NCI-H187 treated with DMSO at 0.1 percent for 48 hours (cell line): ENCODE data around the gene PLXDC1.
"Not testable (repeated sequence)": the region's sequence is repeated elsewhere in the genome, so short reads cannot be mapped to it uniquely, and the experiment has no call there.

ENCODE experiments used
- DNase-seq: peaks from one replicate; lab custom pipeline; 2025; lab: John Stamatoyannopoulos, UW

PLXDC1 gene

GRCh38 chr17:39181303-39181702 is 29.9 kb upstream of the PLXDC1 start:
- no peak for DNase-seq

GRCh38 chr17:39178536-39178935 is 27.1 kb upstream of the PLXDC1 start:
- DNase-seq = no peak

- DNase-seq = no peak
Observed at GRCh38 chr17:39177256-39177655, 25.8 kb upstream of the PLXDC1 start.

GRCh38 chr17:39175695-39176093 is 24.3 kb upstream of the PLXDC1 start:
- DNase-seq = no peak

- no peak for DNase-seq
Observed at GRCh38 chr17:39174920-39175694, 23.7 kb upstream of the PLXDC1 start.

- DNase-seq = no peak
Observed at GRCh38 chr17:39173526-39174274, 22.3 kb upstream of the PLXDC1 start.

GRCh38 chr17:39173080-39173479 is 21.6 kb upstream of the PLXDC1 start:
- no peak for DNase-seq

GRCh38 chr17:39171933-39172332 is 20.5 kb upstream of the PLXDC1 start:
- DNase-seq = no peak

GRCh38 chr17:39170558-39170957 is 19.1 kb upstream of the PLXDC1 start:
- DNase-seq = no peak

- no peak for DNase-seq
Observed at GRCh38 chr17:39170109-39170508, 18.7 kb upstream of the PLXDC1 start.

- no peak for DNase-seq
Observed at GRCh38 chr17:39169518-39169917, 18.1 kb upstream of the PLXDC1 start.

- no peak for DNase-seq
Observed at GRCh38 chr17:39169101-39169500, 17.7 kb upstream of the PLXDC1 start.

- DNase-seq = not testable (repeated sequence)
Observed at GRCh38 chr17:39168503-39168902, 17.1 kb upstream of the PLXDC1 start.

GRCh38 chr17:39167476-39167875 is 16.0 kb upstream of the PLXDC1 start:
- DNase-seq = no peak

- DNase-seq = no peak
Observed at GRCh38 chr17:39166437-39167335, 15.2 kb upstream of the PLXDC1 start.

GRCh38 chr17:39165841-39166349 is 14.5 kb upstream of the PLXDC1 start, which contains the start of gene ARL5C:
Gene ARL5C (minus strand): TSS chr17:39166161. CDS start chr17:39165760, 401 bp downstream.
- no peak for DNase-seq

GRCh38 chr17:39165178-39165840 is 13.9 kb upstream of the PLXDC1 start:
- no peak for DNase-seq

GRCh38 chr17:39164675-39165143 is 13.3 kb upstream of the PLXDC1 start:
- DNase-seq = no peak

GRCh38 chr17:39161962-39162361 is 10.5 kb upstream of the PLXDC1 start:
- DNase-seq = no peak

GRCh38 chr17:39158623-39159022 is 7.2 kb upstream of the PLXDC1 start:
- DNase-seq = no peak

GRCh38 chr17:39156491-39156890 is 5.1 kb upstream of the PLXDC1 start:
- DNase-seq = no peak
